Coronary artery (tissue), 2 donors: Measurements from ENCODE around the gene KCNJ6.

Experiments
- DNase-seq: peaks from one replicate; pipeline ENCODE4 v3.0.0-alpha.2; 2017; ENCODE audit warnings: low spot score
- H3K27ac ChIP-seq, 2 donors: fragments of 200-600 bp; sonication (generic); one replicate each; pipeline ENCODE4 v1.5.1; 2016 to 2019
- H3K4me3 ChIP-seq: fragments of 200-600 bp; sonication (generic); 2 replicates; pipeline ENCODE4 v1.5.1; 2016; ENCODE audit warnings: mild to moderate bottlenecking, moderate library complexity
- CTCF ChIP-seq: fragments of 200-600 bp; sonication (generic); IDR thresholded peaks from one replicate; pipeline ENCODE4 v1.5.1; 2019; ENCODE audit warnings: antibody characterized with exemption

Gene KCNJ6

GRCh38 chr21:37827913-37828312 is 88.3 kb downstream of the KCNJ6 start:
- no peak overlapping the region for H3K27ac ChIP-seq
- no peak overlapping the region for H3K4me3 ChIP-seq
- no peak for TF ChIP-seq CTCF
- no peak for DNase-seq

GRCh38 chr21:37821786-37822450 is 94.3 kb downstream of the KCNJ6 start:
- DNase-seq: no peak
- TF ChIP-seq CTCF: no peak
- Histone ChIP-seq H3K27ac (no peak overlapping the region), H3K4me3 (no peak overlapping the region)

- DNase-seq: no peak
- no peak for TF ChIP-seq CTCF
- no peak overlapping the region for H3K27ac ChIP-seq
- no peak overlapping the region for H3K4me3 ChIP-seq
Measured at GRCh38 chr21:37821092-37821491, 95.2 kb downstream of the KCNJ6 start.

- TF ChIP-seq CTCF: no peak
- no peak overlapping the region for H3K4me3 ChIP-seq
- H3K27ac ChIP-seq: no peak overlapping the region
- no peak for DNase-seq
Measured at GRCh38 chr21:37819372-37819771, 96.9 kb downstream of the KCNJ6 start.

- no peak for TF ChIP-seq CTCF
- H3K27ac ChIP-seq: no peak overlapping the region
- DNase-seq: no peak
- H3K4me3 ChIP-seq: no peak overlapping the region
Measured at GRCh38 chr21:37817242-37817641, 99.0 kb downstream of the KCNJ6 start.

- Histone ChIP-seq H3K4me3 (no peak overlapping the region), H3K27ac (no peak overlapping the region)
- TF ChIP-seq CTCF: no peak
- no peak for DNase-seq
Measured at GRCh38 chr21:37815893-37816292, 100.4 kb downstream of the KCNJ6 start.

DNA sequence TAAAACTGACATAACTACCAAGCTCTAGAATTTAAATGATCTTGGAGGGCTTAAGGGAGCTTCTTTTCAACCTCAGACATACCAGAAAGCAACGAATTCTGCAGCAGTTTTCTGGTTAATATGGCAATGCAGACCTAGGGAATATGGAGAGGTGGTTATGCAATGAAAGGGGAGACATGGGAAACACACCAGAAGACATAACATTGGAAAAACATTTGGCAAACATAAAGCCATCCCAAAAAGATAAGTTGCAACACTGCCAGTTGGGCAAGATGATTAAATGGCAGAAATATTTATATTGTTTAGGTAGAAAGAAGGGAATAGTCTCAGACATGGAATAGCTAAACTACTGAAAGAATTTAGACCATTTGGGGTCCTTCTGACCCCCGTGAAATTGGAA is 104.5 kb downstream of the KCNJ6 start:
- H3K4me3 ChIP-seq: no peak overlapping the region
- no peak for TF ChIP-seq CTCF
- no peak overlapping the region for H3K27ac ChIP-seq
- DNase-seq: no peak
